ENCODE data around the gene MEF2A. TPM values are rescaled to one million over a fixed set of nuclear protein-coding genes. Genes with fewer than 3 reads are reported as not detected.
"Not testable (repeated sequence)": the region's sequence is repeated elsewhere in the genome, so short reads cannot be mapped to it uniquely, and the experiment has no call there.

Gene MEF2A
- total RNA-seq, 1 donor from 2014 or later: 49.5 TPM

- Mint-ChIP-seq H3K27ac (ENCODE audit: unreplicated experiment) (peak within 1 kb of the TSS; percentile 87), H3K4me3 (ENCODE audit: unreplicated experiment) (peak within 1 kb of the TSS; percentile 93), H3K9me3 (ENCODE audit: unreplicated experiment) (peaks cover 5% of the 10 kb centered on the region), H3K36me3 (ENCODE audit: unreplicated experiment) (no peaks in the 10 kb centered on the region), H3K4me1 (ENCODE audit: low read depth, unreplicated experiment) (peaks cover 17% of the 10 kb centered on the region), H3K27me3 (ENCODE audit: unreplicated experiment) (peaks cover 7% of the 10 kb centered on the region)
- peak; percentile 99 for DNase-seq
- TF ChIP-seq CTCF (IDR thresholded peaks at IDR 0.05; ENCODE audit: partially characterized antibody, unreplicated experiment): no peak
Measured at GRCh38 chr15:99733268-99734039, 167.7 kb downstream of the MEF2A start, which contains the start of gene LYSMD4. Gene LYSMD4 (minus strand): TSS chr15:99733437. CDS start chr15:99731999, 1,438 bp downstream.

GRCh38 chr15:99734040-99734291 is 168.2 kb downstream of the MEF2A start:
- Mint-ChIP-seq H3K4me3 (ENCODE audit: unreplicated experiment) (peak overlapping the region; percentile 80), H3K27ac (ENCODE audit: unreplicated experiment) (peak overlapping the region; percentile 87), H3K4me1 (ENCODE audit: low read depth, unreplicated experiment) (peaks cover 17% of the 10 kb centered on the region)
- not testable (repeated sequence) for H3K9me3 Mint-ChIP-seq (ENCODE audit: unreplicated experiment); H3K27me3 Mint-ChIP-seq (ENCODE audit: unreplicated experiment); H3K36me3 Mint-ChIP-seq (ENCODE audit: unreplicated experiment); DNase-seq

GRCh38 chr15:99734575-99734974 is 168.8 kb downstream of the MEF2A start:
- H3K4me1 Mint-ChIP-seq (ENCODE audit: low read depth, unreplicated experiment): peaks cover 17% of the 10 kb centered on the region

GRCh38 chr15:99735868-99736267 is 170.1 kb downstream of the MEF2A start:
- no peak overlapping the region for H3K27ac Mint-ChIP-seq (ENCODE audit: unreplicated experiment)
- no peak overlapping the region for H3K4me3 Mint-ChIP-seq (ENCODE audit: unreplicated experiment)
- no peaks in the 10 kb centered on the region for H3K36me3 Mint-ChIP-seq (ENCODE audit: unreplicated experiment)
- DNase-seq: no peak
- peaks cover 5% of the 10 kb centered on the region for H3K9me3 Mint-ChIP-seq (ENCODE audit: unreplicated experiment)
- H3K27me3 Mint-ChIP-seq (ENCODE audit: unreplicated experiment): peaks cover 7% of the 10 kb centered on the region
- peaks cover 10% of the 10 kb centered on the region for H3K4me1 Mint-ChIP-seq (ENCODE audit: low read depth, unreplicated experiment)
- TF ChIP-seq CTCF (IDR thresholded peaks at IDR 0.05; ENCODE audit: partially characterized antibody, unreplicated experiment): no peak

More at GRCh38 chr15:99734575-99734974, 168.8 kb downstream of the MEF2A start:
- peaks cover 5% of the 10 kb centered on the region for H3K9me3 Mint-ChIP-seq (ENCODE audit: unreplicated experiment)
- peak overlapping the region; percentile 6 for H3K4me3 Mint-ChIP-seq (ENCODE audit: unreplicated experiment)
- TF ChIP-seq CTCF (IDR thresholded peaks at IDR 0.05; ENCODE audit: partially characterized antibody, unreplicated experiment): no peak
- H3K36me3 Mint-ChIP-seq (ENCODE audit: unreplicated experiment): no peaks in the 10 kb centered on the region
- no peak for DNase-seq
- H3K27me3 Mint-ChIP-seq (ENCODE audit: unreplicated experiment): peaks cover 7% of the 10 kb centered on the region
- H3K27ac Mint-ChIP-seq (ENCODE audit: unreplicated experiment): no peak overlapping the region

- peaks cover 5% of the 10 kb centered on the region for H3K9me3 Mint-ChIP-seq (ENCODE audit: unreplicated experiment)
- TF ChIP-seq CTCF (IDR thresholded peaks at IDR 0.05; ENCODE audit: partially characterized antibody, unreplicated experiment): no peak
Measured at GRCh38 chr15:99736702-99737101, 170.9 kb downstream of the MEF2A start.

More at GRCh38 chr15:99736702-99737101, 170.9 kb downstream of the MEF2A start:
- DNase-seq: no peak
- peaks cover 6% of the 10 kb centered on the region for H3K4me1 Mint-ChIP-seq (ENCODE audit: low read depth, unreplicated experiment)
- no peaks in the 10 kb centered on the region for H3K36me3 Mint-ChIP-seq (ENCODE audit: unreplicated experiment)
- H3K4me3 Mint-ChIP-seq (ENCODE audit: unreplicated experiment): no peak overlapping the region
- H3K27ac Mint-ChIP-seq (ENCODE audit: unreplicated experiment): no peak overlapping the region
- peaks cover 4% of the 10 kb centered on the region for H3K27me3 Mint-ChIP-seq (ENCODE audit: unreplicated experiment)

Measured in glutamatergic neuron (in vitro differentiated cells).